ENCODE data around the gene DST.

Gene DST

GRCh38 chr6:56437171-56437900, 205.4 kb downstream of the DST start:
- TF ChIP-seq GABPA (IDR thresholded peaks at IDR 0.05; ENCODE audit: low read depth) = no peak
- TF ChIP-seq REST (IDR thresholded peaks at IDR 0.05; ENCODE audit: insufficient replicate concordance, low read depth) = no peak
- no peak for TF ChIP-seq SPI1 (IDR thresholded peaks at IDR 0.05; ENCODE audit: borderline replicate concordance, low read depth)
- TF ChIP-seq CTCF (IDR thresholded peaks at IDR 0.05; ENCODE audit: insufficient read depth, low read length) = no peak
- no peak for TF ChIP-seq POLR2AphosphoS5 (IDR thresholded peaks at IDR 0.05; ENCODE audit: low read depth)
- DNase-seq (ENCODE audit: low read depth in 1 of 2, low spot score in 1 of 2) = no peak
- Histone ChIP-seq H3K27me3 (ENCODE audit: insufficient read depth, poor library complexity, severe bottlenecking) (no peaks in the 10 kb centered on the region), H3K4me3 (replicated peaks; ENCODE audit: insufficient read depth, low read length) (no peak overlapping the region), H3K27ac (replicated peaks) (no peak overlapping the region)

GRCh38 chr6:56435754-56436153, 206.9 kb downstream of the DST start:
- Histone ChIP-seq H3K27ac (replicated peaks) (no peak overlapping the region), H3K27me3 (ENCODE audit: insufficient read depth, poor library complexity, severe bottlenecking) (no peaks in the 10 kb centered on the region), H3K4me3 (replicated peaks; ENCODE audit: insufficient read depth, low read length) (no peak overlapping the region)
- no peak for DNase-seq (ENCODE audit: low read depth in 1 of 2, low spot score in 1 of 2)
- TF ChIP-seq POLR2AphosphoS5 (IDR thresholded peaks at IDR 0.05; ENCODE audit: low read depth) (no peak), SPI1 (IDR thresholded peaks at IDR 0.05; ENCODE audit: borderline replicate concordance, low read depth) (no peak), GABPA (IDR thresholded peaks at IDR 0.05; ENCODE audit: low read depth) (no peak), REST (IDR thresholded peaks at IDR 0.05; ENCODE audit: insufficient replicate concordance, low read depth) (no peak)

- DNase-seq (ENCODE audit: low read depth in 1 of 2, low spot score in 1 of 2) = no peak
- TF ChIP-seq CTCF (IDR thresholded peaks at IDR 0.05; ENCODE audit: insufficient read depth, low read length) (no peak), REST (IDR thresholded peaks at IDR 0.05; ENCODE audit: insufficient replicate concordance, low read depth) (no peak), GABPA (IDR thresholded peaks at IDR 0.05; ENCODE audit: low read depth) (no peak)
Observed at GRCh38 chr6:56435326-56435725, 207.4 kb downstream of the DST start.

More at GRCh38 chr6:56435326-56435725, 207.4 kb downstream of the DST start:
- Histone ChIP-seq H3K27me3 (ENCODE audit: insufficient read depth, poor library complexity, severe bottlenecking) (no peaks in the 10 kb centered on the region), H3K27ac (replicated peaks) (no peak overlapping the region), H3K4me3 (replicated peaks; ENCODE audit: insufficient read depth, low read length) (no peak overlapping the region)
